HAP-1 (cell line): ENCODE measurements around the gene ADAP1.
A peak's percentile ranks its signal among the peaks of the same experiment; 100 is the strongest.

Experiments used
- DNase-seq, 2 experiments: peaks; one replicate each; pipeline ENCODE4 v3.0.0-alpha.2; 2016 to 2020; ENCODE audit warnings: low spot score in 2 of 2
- H3K27me3 ChIP-seq: fragments of 250-450 bp; sonication (Bioruptor Pico); 2 replicates; pipeline ENCODE4 v1.5.1; 2020; ENCODE audit warnings: low read depth, mild to moderate bottlenecking, moderate library complexity
- H3K36me3 ChIP-seq: fragments of 250-450 bp; sonication (Bioruptor Pico); replicated peaks from 2 replicates; pipeline ENCODE4 v1.5.1; 2020; ENCODE audit warnings: mild to moderate bottlenecking
- H3K4me1 ChIP-seq: fragments of 250-450 bp; sonication (Bioruptor Pico); 2 replicates; pipeline ENCODE4 v1.5.1; 2020; ENCODE audit warnings: mild to moderate bottlenecking
- H3K4me3 ChIP-seq: fragments of 250-450 bp; sonication (Bioruptor Pico); 2 replicates; pipeline ENCODE4 v1.5.1; 2020; ENCODE audit warnings: mild to moderate bottlenecking, moderate library complexity
- H3K9me3 ChIP-seq: fragments of 250-450 bp; sonication (Bioruptor Pico); 2 replicates; pipeline ENCODE4 v1.5.1; 2020; ENCODE audit warnings: mild to moderate bottlenecking, moderate library complexity
- in situ Hi-C: fragments of 300-500 bp; cut with MboI; formaldehyde crosslinking; loops from 3 replicates; pipeline ENCODE4 v1.14.3; 2020; ENCODE audit warnings: low sequenced_read_pairs, inconsistent platforms, mixed read lengths

Gene ADAP1

GRCh38 chr7:984361-985126, 30.1 kb upstream of the ADAP1 start:
- H3K27me3 ChIP-seq = no peaks in the 10 kb centered on the region; the same call in 1 of the 2 replicates
- no peaks in the 10 kb centered on the region for H3K9me3 ChIP-seq
- no peaks in the 10 kb centered on the region for H3K36me3 ChIP-seq
- H3K4me3 ChIP-seq = no peak overlapping the region
- no peak for DNase-seq
- in situ Hi-C loops = no loop called here
- H3K4me1 ChIP-seq = no peaks in the 10 kb centered on the region

DNA sequence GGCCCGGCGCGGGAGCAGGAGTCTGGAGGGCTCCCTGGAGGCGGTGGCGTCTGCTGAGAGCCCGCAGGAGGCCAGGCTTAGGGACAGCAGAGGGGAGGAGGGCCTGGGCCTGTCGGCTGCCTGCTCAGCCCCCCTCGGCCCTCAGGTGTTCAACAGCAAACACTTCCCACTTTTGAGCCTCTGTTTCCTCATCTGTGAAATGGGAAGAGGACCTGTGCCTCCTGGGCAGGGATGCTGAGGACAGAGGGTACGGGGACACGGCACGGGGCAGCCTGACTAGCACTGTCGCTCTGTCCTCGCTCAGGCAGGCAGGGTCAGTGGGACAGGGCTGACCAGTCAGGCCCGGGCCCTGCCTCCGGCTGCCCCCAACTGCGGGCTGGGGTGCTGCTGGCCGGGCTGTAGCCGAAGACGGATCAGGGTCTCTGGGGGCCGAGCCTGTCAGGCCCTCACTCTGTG, 29.2 kb upstream of the ADAP1 start:
- Histone ChIP-seq H3K4me1 (no peaks in the 10 kb centered on the region), H3K36me3 (no peaks in the 10 kb centered on the region), H3K4me3 (no peak overlapping the region), H3K27me3 (no peaks in the 10 kb centered on the region; the same call in 1 of the 2 replicates), H3K9me3 (no peaks in the 10 kb centered on the region)
- DNase-seq = no peak
- in situ Hi-C loops = no loop called here

GRCh38 chr7:983004-983615, 28.6 kb upstream of the ADAP1 start, which contains the start of gene CYP2W1:
Gene CYP2W1 (plus strand): TSS chr7:983181. CDS start chr7:983212, 31 bp downstream.
- no peaks in the 10 kb centered on the region for H3K9me3 ChIP-seq
- H3K36me3 ChIP-seq = no peaks in the 10 kb centered on the region
- no peak within 1 kb of the TSS for H3K4me3 ChIP-seq
- peaks cover 4% of the 10 kb centered on the region; the same call in 1 of the 2 replicates for H3K4me1 ChIP-seq
- DNase-seq = no peak
- in situ Hi-C loops = no loop called here
- H3K27me3 ChIP-seq = no peaks in the 10 kb centered on the region; the same call in 1 of the 2 replicates

- in situ Hi-C loops = no loop called here
- no peaks in the 10 kb centered on the region for H3K9me3 ChIP-seq
- DNase-seq = no peak
- peaks cover 7% of the 10 kb centered on the region for H3K4me1 ChIP-seq
- no peaks in the 10 kb centered on the region for H3K36me3 ChIP-seq
- H3K27me3 ChIP-seq = no peaks in the 10 kb centered on the region; the same call in 1 of the 2 replicates
- no peak overlapping the region for H3K4me3 ChIP-seq
Measured at GRCh38 chr7:982511-983003, 28.1 kb upstream of the ADAP1 start.

- no peak for DNase-seq
- H3K4me3 ChIP-seq = no peak overlapping the region
- H3K4me1 ChIP-seq = peaks cover 14% of the 10 kb centered on the region
Measured at GRCh38 chr7:981793-982510, 27.5 kb upstream of the ADAP1 start.

DNA sequence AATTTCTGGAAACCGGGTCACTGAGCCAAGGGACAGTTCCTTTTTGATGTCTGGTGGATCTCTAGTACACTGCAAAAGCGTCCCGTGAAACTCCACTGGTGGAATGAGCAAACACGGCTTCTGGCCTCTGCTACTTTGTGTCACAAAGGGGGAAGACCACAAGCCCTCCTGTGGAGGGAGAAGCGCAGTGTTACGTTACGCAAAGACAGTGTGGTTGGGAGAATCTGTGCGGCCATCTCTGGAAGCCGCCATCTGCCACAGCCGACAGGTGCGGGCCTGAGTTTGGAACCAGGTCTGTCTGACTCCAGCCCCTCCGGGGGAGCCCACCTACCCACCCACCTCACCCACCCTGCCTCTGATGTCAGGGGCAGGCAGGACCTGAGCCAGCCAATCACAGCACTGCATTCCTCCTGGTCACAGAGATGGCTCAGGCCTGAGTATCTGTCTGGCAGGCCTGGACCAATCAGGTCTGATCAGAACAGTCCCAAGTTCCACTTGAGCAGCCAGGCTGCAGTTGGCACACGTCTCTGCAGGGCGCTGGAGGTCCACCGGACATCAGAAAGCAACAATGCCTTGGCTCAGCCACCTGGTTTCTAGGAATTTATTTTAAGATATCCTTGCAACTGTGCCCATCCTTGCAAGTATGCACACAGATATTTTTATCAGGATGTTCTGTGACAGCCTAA, 25.5 kb upstream of the ADAP1 start:
- H3K4me1 ChIP-seq = peaks cover 17% of the 10 kb centered on the region
- no peaks in the 10 kb centered on the region for H3K9me3 ChIP-seq
- in situ Hi-C loops = no loop called here
- no peaks in the 10 kb centered on the region for H3K27me3 ChIP-seq
- H3K36me3 ChIP-seq = peaks cover 2% of the 10 kb centered on the region; the same call in 1 of the 2 replicates
- DNase-seq = no peak
- H3K4me3 ChIP-seq = no peak overlapping the region

More at GRCh38 chr7:981793-982510, 27.5 kb upstream of the ADAP1 start:
- Histone ChIP-seq H3K27me3 (no peaks in the 10 kb centered on the region; the same call in 1 of the 2 replicates), H3K9me3 (no peaks in the 10 kb centered on the region), H3K36me3 (no peaks in the 10 kb centered on the region)
- in situ Hi-C loops = no loop called here

DNA sequence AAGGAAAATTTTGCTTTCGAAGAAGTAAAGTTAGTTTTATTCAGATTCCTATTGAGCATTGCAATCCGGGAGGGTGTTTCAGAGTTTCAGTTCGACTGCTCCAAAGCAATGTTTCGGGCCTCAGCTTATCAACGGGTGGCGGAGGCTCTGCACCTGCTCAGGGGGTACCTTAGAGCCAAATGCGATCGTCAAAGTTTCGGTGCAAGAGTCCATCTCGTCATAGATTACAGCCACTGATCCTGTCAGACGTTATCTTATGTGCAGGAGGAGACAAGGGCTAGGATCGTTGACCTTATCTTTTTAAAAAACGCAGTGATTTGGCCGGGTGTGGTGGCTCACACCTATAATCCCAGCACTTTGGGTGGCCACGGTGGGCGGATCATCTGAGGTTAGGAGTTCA, 24.7 kb upstream of the ADAP1 start:
- no peaks in the 10 kb centered on the region for H3K27me3 ChIP-seq
- in situ Hi-C loops = no loop called here
- H3K36me3 ChIP-seq = peaks cover 3% of the 10 kb centered on the region; the same call in 1 of the 2 replicates
- DNase-seq = no peak
- no peaks in the 10 kb centered on the region for H3K9me3 ChIP-seq
- no peak overlapping the region for H3K4me3 ChIP-seq
- peaks cover 17% of the 10 kb centered on the region for H3K4me1 ChIP-seq

DNA sequence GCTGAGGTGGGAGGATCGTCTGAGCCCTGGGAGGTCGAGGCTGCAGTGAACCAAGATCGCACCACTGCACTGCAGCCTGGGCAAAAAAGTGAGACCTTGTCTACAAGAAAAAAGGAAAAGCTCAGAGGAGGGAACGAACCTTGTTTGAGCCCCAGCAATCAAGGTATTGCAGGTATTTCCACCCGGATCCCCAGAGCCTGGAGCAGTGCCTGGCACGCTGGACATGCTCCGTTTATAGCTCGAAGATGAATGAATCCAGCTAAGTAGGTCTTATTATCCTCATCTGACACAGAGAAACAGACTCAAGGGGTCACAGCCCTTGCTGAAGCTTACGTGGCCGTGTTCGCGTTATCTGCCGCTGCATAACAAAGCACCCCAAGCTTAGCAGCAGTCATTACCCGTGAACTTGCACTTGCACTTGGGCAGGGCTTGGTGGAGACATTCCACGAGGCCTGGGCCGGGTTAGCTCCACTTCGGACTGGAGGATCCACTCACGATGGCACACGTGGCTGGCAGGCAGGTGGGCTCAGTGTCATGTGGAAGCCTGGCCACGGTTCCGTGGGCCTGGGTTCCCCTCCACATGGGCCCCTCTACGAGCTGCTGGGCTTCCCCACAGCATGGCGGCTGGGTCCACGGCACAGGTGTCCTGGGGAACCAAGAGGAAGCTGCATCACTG, 24.1 kb upstream of the ADAP1 start:
- Histone ChIP-seq H3K4me1 (peaks cover 21% of the 10 kb centered on the region), H3K9me3 (no peaks in the 10 kb centered on the region), H3K4me3 (no peak overlapping the region), H3K36me3 (peaks cover 3% of the 10 kb centered on the region; the same call in 1 of the 2 replicates), H3K27me3 (no peaks in the 10 kb centered on the region)
- in situ Hi-C loops = no loop called here
- no peak for DNase-seq

DNA sequence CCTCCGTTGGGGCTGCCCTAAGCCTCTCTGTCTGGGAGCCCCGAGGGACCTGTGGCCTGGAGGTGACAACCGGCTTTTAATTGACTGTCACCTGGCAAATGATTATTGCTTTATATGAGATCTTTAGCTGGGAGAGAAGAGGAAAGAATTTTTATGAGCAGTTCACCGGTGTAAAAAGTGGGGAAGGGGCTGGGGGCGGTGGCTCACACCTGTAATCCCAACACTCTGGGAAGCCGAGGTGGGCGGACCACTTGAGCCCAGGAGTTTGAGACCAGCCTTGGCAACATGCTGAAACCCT, 23.5 kb upstream of the ADAP1 start:
- no peak for DNase-seq
- in situ Hi-C loops = no loop called here
- H3K4me1 ChIP-seq = peaks cover 27% of the 10 kb centered on the region

DNA sequence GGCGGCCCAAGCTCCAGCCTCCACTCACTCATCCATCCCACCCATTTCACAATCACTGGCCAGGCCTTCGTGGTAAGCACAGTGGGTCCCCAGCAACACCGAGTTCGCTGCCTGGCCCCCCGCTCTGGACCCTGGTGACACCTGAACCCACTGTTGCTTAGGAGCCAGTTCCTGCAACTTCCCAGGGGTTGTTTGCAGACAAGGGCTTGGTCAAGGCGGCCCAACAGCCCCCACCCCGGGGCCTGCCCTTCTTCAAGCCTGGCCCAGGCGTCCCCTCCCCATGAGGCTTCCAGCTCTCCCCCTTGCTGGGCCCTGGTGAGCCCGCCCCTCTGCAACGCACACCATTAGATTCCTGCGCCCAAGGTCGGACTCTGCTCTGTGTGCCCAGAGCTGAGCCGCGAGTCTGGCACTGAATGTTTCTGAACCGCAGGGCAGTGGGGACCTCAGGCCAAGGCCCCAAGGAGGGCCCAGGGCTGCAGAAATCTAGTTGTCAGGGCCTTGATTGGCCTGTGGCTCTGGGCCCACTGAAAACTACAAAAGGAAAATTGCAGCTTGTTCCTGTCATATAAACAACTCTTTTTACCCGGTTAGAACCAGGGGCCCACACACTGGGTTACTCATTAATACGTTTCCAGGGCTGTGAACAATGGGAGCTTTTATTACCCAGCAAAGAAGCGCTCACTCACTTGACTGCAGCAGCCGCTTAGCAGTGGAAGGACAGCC, 23.0 kb upstream of the ADAP1 start:
- DNase-seq = peak; percentile 75 to 77
- no peaks in the 10 kb centered on the region for H3K9me3 ChIP-seq
- H3K4me1 ChIP-seq = peaks cover 30% of the 10 kb centered on the region
- no peak overlapping the region for H3K4me3 ChIP-seq
- no peaks in the 10 kb centered on the region for H3K27me3 ChIP-seq
- H3K36me3 ChIP-seq = peaks cover 3% of the 10 kb centered on the region
- in situ Hi-C loops = no loop called here

More for the DNA sequence above, 23.5 kb upstream of the ADAP1 start:
- Histone ChIP-seq H3K9me3 (no peaks in the 10 kb centered on the region), H3K27me3 (no peaks in the 10 kb centered on the region), H3K36me3 (peaks cover 3% of the 10 kb centered on the region; the same call in 1 of the 2 replicates), H3K4me3 (no peak overlapping the region)

- Histone ChIP-seq H3K27me3 (no peaks in the 10 kb centered on the region), H3K36me3 (peaks cover 9% of the 10 kb centered on the region), H3K9me3 (no peaks in the 10 kb centered on the region), H3K4me3 (no peak overlapping the region), H3K4me1 (peaks cover 36% of the 10 kb centered on the region)
- in situ Hi-C loops = no loop called here
- DNase-seq = no peak
Measured at GRCh38 chr7:976901-977325, 22.4 kb upstream of the ADAP1 start.

DNA sequence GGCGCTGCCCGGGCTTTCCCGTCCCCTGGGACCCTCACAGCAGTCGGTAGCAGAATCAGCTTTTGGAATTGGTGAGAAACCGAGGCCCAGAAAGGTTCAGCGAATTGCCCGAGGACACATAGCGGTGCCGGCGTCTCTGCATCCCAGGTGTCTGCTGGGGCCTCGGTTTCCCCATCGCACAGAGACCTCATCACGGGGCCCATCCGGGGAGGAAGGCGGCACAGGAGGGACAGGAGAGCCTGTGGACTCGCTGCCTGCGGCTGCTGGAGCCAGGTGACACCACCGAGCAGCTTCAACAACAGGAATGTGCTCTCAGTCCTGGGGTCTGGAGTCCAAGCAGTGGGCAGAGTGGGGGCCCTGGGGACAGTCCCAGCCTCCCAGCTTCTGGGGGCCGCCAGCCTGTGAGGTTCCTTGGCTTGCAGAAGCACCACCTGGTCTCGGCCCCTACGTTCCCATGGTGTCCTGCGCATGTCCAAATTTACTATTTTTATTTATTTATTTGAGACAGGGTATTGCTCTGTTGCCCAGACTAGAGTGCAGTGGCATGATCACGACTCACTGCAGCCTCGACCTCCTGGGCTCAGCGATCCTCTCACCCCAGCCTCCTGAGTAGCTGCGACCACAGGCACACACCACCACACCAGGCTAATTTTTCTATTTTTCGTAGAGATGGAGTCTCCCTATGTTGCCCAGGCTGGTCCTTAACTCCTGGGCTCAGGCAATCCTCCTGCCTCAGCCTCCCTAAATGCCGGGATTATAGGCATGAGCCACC, 21.4 kb upstream of the ADAP1 start:
- H3K4me1 ChIP-seq = peaks cover 38% of the 10 kb centered on the region
- no peak for DNase-seq
- no peaks in the 10 kb centered on the region for H3K9me3 ChIP-seq
- no peaks in the 10 kb centered on the region for H3K27me3 ChIP-seq
- in situ Hi-C loops = no loop called here
- peak overlapping the region; percentile 100 for H3K4me3 ChIP-seq
- peaks cover 17% of the 10 kb centered on the region for H3K36me3 ChIP-seq
